Loucy (cell line): ENCODE results near the gene ROBO2.

Experiments
- EZH2phosphoT487 ChIP-seq: fragments of 200-600 bp; IDR thresholded peaks from 2 replicates; pipeline ENCODE4 v1.6.1; 2018; ENCODE audit warnings: antibody characterized with exemption, mild to moderate bottlenecking, moderate library complexity, borderline replicate concordance
- TF ChIP-seq, protein P1 (sequence below): fragments of 200-600 bp; sonication (generic); conservative IDR thresholded peaks from 2 replicates; pipeline ENCODE4 v1.5.1; 2014; ENCODE audit warnings: mild to moderate bottlenecking, antibody characterized with exemption, low read length

DNA sequence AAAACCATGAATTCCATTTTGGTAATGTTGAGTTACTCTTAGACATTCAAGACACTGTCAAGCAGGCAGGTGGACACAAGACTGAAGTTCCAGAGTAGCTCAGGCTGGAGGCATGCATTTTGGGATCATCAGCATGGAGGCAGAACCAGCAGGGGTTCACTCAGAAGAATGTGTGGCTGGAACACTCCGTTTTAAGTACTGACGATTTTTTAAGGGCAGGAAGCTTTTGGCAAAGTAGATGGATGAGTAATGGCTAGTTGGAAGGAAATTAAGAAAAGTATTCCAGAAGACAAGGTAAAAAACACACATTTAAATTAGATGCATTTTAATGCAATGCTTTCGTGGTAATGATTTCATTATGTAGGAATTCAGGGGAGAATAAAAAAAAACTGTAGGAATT lies 420.4 kb downstream of the ROBO2 start:
- TF ChIP-seq, protein P1, sequence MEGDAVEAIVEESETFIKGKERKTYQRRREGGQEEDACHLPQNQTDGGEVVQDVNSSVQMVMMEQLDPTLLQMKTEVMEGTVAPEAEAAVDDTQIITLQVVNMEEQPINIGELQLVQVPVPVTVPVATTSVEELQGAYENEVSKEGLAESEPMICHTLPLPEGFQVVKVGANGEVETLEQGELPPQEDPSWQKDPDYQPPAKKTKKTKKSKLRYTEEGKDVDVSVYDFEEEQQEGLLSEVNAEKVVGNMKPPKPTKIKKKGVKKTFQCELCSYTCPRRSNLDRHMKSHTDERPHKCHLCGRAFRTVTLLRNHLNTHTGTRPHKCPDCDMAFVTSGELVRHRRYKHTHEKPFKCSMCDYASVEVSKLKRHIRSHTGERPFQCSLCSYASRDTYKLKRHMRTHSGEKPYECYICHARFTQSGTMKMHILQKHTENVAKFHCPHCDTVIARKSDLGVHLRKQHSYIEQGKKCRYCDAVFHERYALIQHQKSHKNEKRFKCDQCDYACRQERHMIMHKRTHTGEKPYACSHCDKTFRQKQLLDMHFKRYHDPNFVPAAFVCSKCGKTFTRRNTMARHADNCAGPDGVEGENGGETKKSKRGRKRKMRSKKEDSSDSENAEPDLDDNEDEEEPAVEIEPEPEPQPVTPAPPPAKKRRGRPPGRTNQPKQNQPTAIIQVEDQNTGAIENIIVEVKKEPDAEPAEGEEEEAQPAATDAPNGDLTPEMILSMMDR, result no peak
- no peak for TF ChIP-seq EZH2phosphoT487
